Measurements from ENCODE around the gene FAU.

FAU gene

GRCh38 chr11:65111744-65112545, 10.0 kb downstream of the FAU start, which contains the start of gene TM7SF2:
Gene TM7SF2, plus strand, starts transcription at chr11:65111872. Its CDS starts 144 bp downstream, at chr11:65112016.
- no peak within 1 kb of the TSS for H2BK15ac ChIP-seq (replicated peaks; ENCODE audit: low read depth)
- peaks cover 3% of the 10 kb centered on the region for H3K4me1 ChIP-seq (ENCODE audit: control insufficient read depth, low read depth, low read length)
- H3K79me1 ChIP-seq (ENCODE audit: low read length): peaks cover 8% of the 10 kb centered on the region
- DNase-seq: peak; percentile 97
- peak within 1 kb of the TSS; percentile 81 for H3K9ac ChIP-seq (ENCODE audit: low read length)
- H3K36me3 ChIP-seq (ENCODE audit: control insufficient read depth, insufficient read depth, low read length): no peaks in the 10 kb centered on the region
- no peaks in the 10 kb centered on the region for H3K27me3 ChIP-seq (ENCODE audit: insufficient read depth, low read length, poor library complexity)
- H3K4me3 ChIP-seq (ENCODE audit: low read length): peak within 1 kb of the TSS; percentile 55
- H3K4me2 ChIP-seq (ENCODE audit: low read length): peak within 1 kb of the TSS; percentile 88
- H4K5ac ChIP-seq (ENCODE audit: low read length): no peak within 1 kb of the TSS
- peak within 1 kb of the TSS; percentile 63 for H3K27ac ChIP-seq (ENCODE audit: low read depth, low read length)
- no peak within 1 kb of the TSS for H2AK5ac ChIP-seq (ENCODE audit: low read length)
- WGBS (ENCODE audit: extremely low coverage, insufficient coverage, low lambda C conversion rate): no CpG with 5 or more reads among the region's 64 CpGs
- no peak within 1 kb of the TSS for H4K8ac ChIP-seq (ENCODE audit: low read depth, low read length)
- H3K79me2 ChIP-seq (ENCODE audit: control insufficient read depth, insufficient read depth, low read length): peaks cover 6% of the 10 kb centered on the region
- peak within 1 kb of the TSS; percentile 49 for H3K4ac ChIP-seq (ENCODE audit: low read depth, low read length)
- H3K56ac ChIP-seq (ENCODE audit: low read length): peak within 1 kb of the TSS; percentile 69
- H3K23ac ChIP-seq (ENCODE audit: low read length): no peak within 1 kb of the TSS
- H2BK120ac ChIP-seq (ENCODE audit: low read depth, low read length): no peak within 1 kb of the TSS
- H2BK5ac ChIP-seq (ENCODE audit: low read length): no peak within 1 kb of the TSS
- peak within 1 kb of the TSS; percentile 22 for H3K18ac ChIP-seq (ENCODE audit: low read length)

GRCh38 chr11:65111159-65111743, 10.7 kb downstream of the FAU start:
- no peak overlapping the region for H4K8ac ChIP-seq (ENCODE audit: low read depth, low read length)
- no peak overlapping the region for H2BK15ac ChIP-seq (replicated peaks; ENCODE audit: low read depth)
- no peak overlapping the region for H3K9ac ChIP-seq (ENCODE audit: low read length)
- H3K4ac ChIP-seq (ENCODE audit: low read depth, low read length): no peak overlapping the region
- no peak overlapping the region for H3K27ac ChIP-seq (ENCODE audit: low read depth, low read length)
- no peak overlapping the region for H3K4me2 ChIP-seq (ENCODE audit: low read length)
- peaks cover 3% of the 10 kb centered on the region for H3K79me1 ChIP-seq (ENCODE audit: low read length)
- no peak overlapping the region for H2AK5ac ChIP-seq (ENCODE audit: low read length)
- peaks cover 3% of the 10 kb centered on the region for H3K4me1 ChIP-seq (ENCODE audit: control insufficient read depth, low read depth, low read length)
- no peak overlapping the region for H2BK5ac ChIP-seq (ENCODE audit: low read length)
- H3K4me3 ChIP-seq (ENCODE audit: low read length): no peak overlapping the region
- no peaks in the 10 kb centered on the region for H3K27me3 ChIP-seq (ENCODE audit: insufficient read depth, low read length, poor library complexity)
- WGBS (ENCODE audit: extremely low coverage, insufficient coverage, low lambda C conversion rate): no CpG with 5 or more reads among the region's 31 CpGs
- H3K56ac ChIP-seq (ENCODE audit: low read length): no peak overlapping the region
- no peak overlapping the region for H4K5ac ChIP-seq (ENCODE audit: low read length)
- no peak overlapping the region for H3K23ac ChIP-seq (ENCODE audit: low read length)
- H3K18ac ChIP-seq (ENCODE audit: low read length): no peak overlapping the region
- no peak for DNase-seq
- peaks cover under 1% of the 10 kb centered on the region for H3K79me2 ChIP-seq (ENCODE audit: control insufficient read depth, insufficient read depth, low read length)
- no peak overlapping the region for H2BK120ac ChIP-seq (ENCODE audit: low read depth, low read length)
- H3K36me3 ChIP-seq (ENCODE audit: control insufficient read depth, insufficient read depth, low read length): no peaks in the 10 kb centered on the region

DNA sequence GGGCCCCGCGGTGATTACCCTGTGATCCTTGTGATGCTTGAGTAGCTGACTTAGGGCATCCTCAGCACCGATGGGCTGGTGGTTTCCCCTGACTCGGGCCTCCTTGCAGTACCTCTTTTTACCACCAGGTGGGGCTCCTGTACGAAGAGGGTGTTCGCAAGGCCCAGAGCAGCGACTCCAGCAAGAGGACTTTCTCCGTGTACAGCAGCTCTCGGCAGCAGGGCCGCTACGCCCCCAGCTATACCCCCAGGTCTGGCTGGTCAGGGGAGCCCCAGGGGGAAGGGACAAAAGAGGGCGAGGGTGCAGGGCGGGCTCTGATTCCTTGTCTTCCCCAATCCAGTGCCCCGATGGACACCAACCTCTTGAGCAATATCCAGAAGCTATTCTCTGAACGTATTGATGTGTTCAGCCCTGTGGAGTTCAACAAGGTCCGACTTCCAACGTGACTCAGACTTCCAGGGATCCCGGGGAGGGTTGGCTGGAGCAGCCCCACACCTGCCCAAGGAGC, 11.5 kb downstream of the FAU start:
- no peak overlapping the region for H2BK120ac ChIP-seq (ENCODE audit: low read depth, low read length)
- H3K79me1 ChIP-seq (ENCODE audit: low read length): no peaks in the 10 kb centered on the region
- no peaks in the 10 kb centered on the region for H3K36me3 ChIP-seq (ENCODE audit: control insufficient read depth, insufficient read depth, low read length)
- no peaks in the 10 kb centered on the region for H3K27me3 ChIP-seq (ENCODE audit: insufficient read depth, low read length, poor library complexity)
- no peak overlapping the region for H3K4ac ChIP-seq (ENCODE audit: low read depth, low read length)
- no peak overlapping the region for H2AK5ac ChIP-seq (ENCODE audit: low read length)
- no peak overlapping the region for H2BK5ac ChIP-seq (ENCODE audit: low read length)
- no peak overlapping the region for H3K4me2 ChIP-seq (ENCODE audit: low read length)
- peak; percentile 88 for DNase-seq
- no CpG with 5 or more reads among the region's 18 CpGs for WGBS (ENCODE audit: extremely low coverage, insufficient coverage, low lambda C conversion rate)
- no peak overlapping the region for H3K27ac ChIP-seq (ENCODE audit: low read depth, low read length)
- peaks cover 3% of the 10 kb centered on the region for H3K4me1 ChIP-seq (ENCODE audit: control insufficient read depth, low read depth, low read length)
- no peaks in the 10 kb centered on the region for H3K79me2 ChIP-seq (ENCODE audit: control insufficient read depth, insufficient read depth, low read length)
- no peak overlapping the region for H3K18ac ChIP-seq (ENCODE audit: low read length)
- H3K56ac ChIP-seq (ENCODE audit: low read length): no peak overlapping the region
- H3K9ac ChIP-seq (ENCODE audit: low read length): no peak overlapping the region
- no peak overlapping the region for H4K8ac ChIP-seq (ENCODE audit: low read depth, low read length)
- no peak overlapping the region for H3K23ac ChIP-seq (ENCODE audit: low read length)
- no peak overlapping the region for H2BK15ac ChIP-seq (replicated peaks; ENCODE audit: low read depth)
- no peak overlapping the region for H3K4me3 ChIP-seq (ENCODE audit: low read length)
- no peak overlapping the region for H4K5ac ChIP-seq (ENCODE audit: low read length)

- no peak overlapping the region for H3K56ac ChIP-seq (ENCODE audit: low read length)
- no peak overlapping the region for H4K5ac ChIP-seq (ENCODE audit: low read length)
- H3K4me2 ChIP-seq (ENCODE audit: low read length): no peak overlapping the region
- H4K8ac ChIP-seq (ENCODE audit: low read depth, low read length): no peak overlapping the region
- no peak for DNase-seq
- no peak overlapping the region for H2BK120ac ChIP-seq (ENCODE audit: low read depth, low read length)
- no peak overlapping the region for H3K27ac ChIP-seq (ENCODE audit: low read depth, low read length)
- H3K18ac ChIP-seq (ENCODE audit: low read length): no peak overlapping the region
- H3K79me2 ChIP-seq (ENCODE audit: control insufficient read depth, insufficient read depth, low read length): no peaks in the 10 kb centered on the region
- H3K23ac ChIP-seq (ENCODE audit: low read length): no peak overlapping the region
- H3K9ac ChIP-seq (ENCODE audit: low read length): no peak overlapping the region
- no peak overlapping the region for H2BK5ac ChIP-seq (ENCODE audit: low read length)
- H2AK5ac ChIP-seq (ENCODE audit: low read length): no peak overlapping the region
- no peak overlapping the region for H2BK15ac ChIP-seq (replicated peaks; ENCODE audit: low read depth)
- H3K79me1 ChIP-seq (ENCODE audit: low read length): no peaks in the 10 kb centered on the region
- no peaks in the 10 kb centered on the region for H3K27me3 ChIP-seq (ENCODE audit: insufficient read depth, low read length, poor library complexity)
- peaks cover 3% of the 10 kb centered on the region for H3K4me1 ChIP-seq (ENCODE audit: control insufficient read depth, low read depth, low read length)
- H3K36me3 ChIP-seq (ENCODE audit: control insufficient read depth, insufficient read depth, low read length): no peaks in the 10 kb centered on the region
- no peak overlapping the region for H3K4ac ChIP-seq (ENCODE audit: low read depth, low read length)
- no peak overlapping the region for H3K4me3 ChIP-seq (ENCODE audit: low read length)
- no CpG with 5 or more reads among the region's 36 CpGs for WGBS (ENCODE audit: extremely low coverage, insufficient coverage, low lambda C conversion rate)
Observed at GRCh38 chr11:65109231-65110198, 12.4 kb downstream of the FAU start.

DNA sequence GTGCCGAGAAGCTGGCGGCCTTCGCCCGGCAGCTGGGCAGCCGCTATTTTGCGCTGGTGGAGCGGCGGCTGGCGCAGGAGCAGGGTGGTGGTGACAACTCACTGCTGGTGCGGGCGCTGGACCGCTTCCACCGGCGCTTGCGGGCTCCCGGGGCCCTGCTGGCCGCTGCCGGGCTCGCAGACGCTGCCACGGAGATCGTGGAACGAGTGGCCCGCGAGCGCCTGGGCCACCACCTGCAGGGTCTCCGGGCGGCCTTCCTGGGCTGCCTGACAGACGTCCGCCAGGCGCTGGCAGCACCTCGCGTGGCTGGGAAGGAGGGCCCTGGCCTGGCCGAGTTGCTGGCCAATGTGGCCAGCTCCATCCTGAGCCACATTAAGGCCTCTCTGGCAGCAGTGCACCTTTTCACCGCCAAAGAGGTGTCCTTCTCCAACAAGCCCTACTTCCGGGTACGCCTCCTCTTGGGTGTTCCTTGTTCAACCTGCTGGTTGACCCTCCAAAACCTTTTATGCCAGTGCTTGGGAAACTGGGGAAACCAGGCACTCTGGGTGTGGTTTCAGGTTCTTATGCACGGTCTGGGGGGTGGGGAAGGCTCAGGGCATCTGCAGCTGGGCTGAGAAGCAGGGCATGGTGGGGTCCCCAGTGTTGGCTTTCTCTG, 13.3 kb downstream of the FAU start:
- no peak overlapping the region for H3K18ac ChIP-seq (ENCODE audit: low read length)
- no peak overlapping the region for H3K27ac ChIP-seq (ENCODE audit: low read depth, low read length)
- no peak overlapping the region for H3K4ac ChIP-seq (ENCODE audit: low read depth, low read length)
- no CpG with 5 or more reads among the region's 38 CpGs for WGBS (ENCODE audit: extremely low coverage, insufficient coverage, low lambda C conversion rate)
- no peaks in the 10 kb centered on the region for H3K27me3 ChIP-seq (ENCODE audit: insufficient read depth, low read length, poor library complexity)
- DNase-seq: no peak
- H3K79me1 ChIP-seq (ENCODE audit: low read length): no peaks in the 10 kb centered on the region
- H2AK5ac ChIP-seq (ENCODE audit: low read length): no peak overlapping the region
- no peak overlapping the region for H3K4me3 ChIP-seq (ENCODE audit: low read length)
- H3K56ac ChIP-seq (ENCODE audit: low read length): no peak overlapping the region
- peaks cover 3% of the 10 kb centered on the region for H3K4me1 ChIP-seq (ENCODE audit: control insufficient read depth, low read depth, low read length)
- no peaks in the 10 kb centered on the region for H3K36me3 ChIP-seq (ENCODE audit: control insufficient read depth, insufficient read depth, low read length)
- H3K4me2 ChIP-seq (ENCODE audit: low read length): no peak overlapping the region
- H2BK5ac ChIP-seq (ENCODE audit: low read length): no peak overlapping the region
- H3K23ac ChIP-seq (ENCODE audit: low read length): no peak overlapping the region
- H4K5ac ChIP-seq (ENCODE audit: low read length): no peak overlapping the region
- no peak overlapping the region for H4K8ac ChIP-seq (ENCODE audit: low read depth, low read length)
- no peak overlapping the region for H2BK120ac ChIP-seq (ENCODE audit: low read depth, low read length)
- no peaks in the 10 kb centered on the region for H3K79me2 ChIP-seq (ENCODE audit: control insufficient read depth, insufficient read depth, low read length)
- H3K9ac ChIP-seq (ENCODE audit: low read length): no peak overlapping the region
- H2BK15ac ChIP-seq (replicated peaks; ENCODE audit: low read depth): no peak overlapping the region

All from mesendoderm (in vitro differentiated cells).